OCI-LY1 (cell line): ENCODE data around the gene ID2.

ENCODE experiments used
- H2AFZ ChIP-seq: fragments of 200-600 bp; sonication (generic), shearing (Covaris generic); 2 replicates; pipeline ENCODE4 v1.6.0; 2014; ENCODE audit warnings: antibody characterized with exemption, mild to moderate bottlenecking, low read length
- H3F3A ChIP-seq: fragments of 200-600 bp; sonication (generic), shearing (Covaris generic); 2 replicates; pipeline ENCODE4 v1.6.0; 2014; ENCODE audit warnings: mild to moderate bottlenecking, antibody characterized with exemption, low read length, moderate library complexity; ENCODE audit not compliant: insufficient read depth
- H3K27ac ChIP-seq: fragments of 200-600 bp; sonication (generic); 2 replicates; pipeline ENCODE4 v1.5.1; 2014; ENCODE audit warnings: low read length, mixed run types, mild to moderate bottlenecking, low read depth; ENCODE audit not compliant: poor library complexity, severe bottlenecking
- H3K27me3 ChIP-seq: fragments of 200-600 bp; sonication (generic); 2 replicates; pipeline ENCODE4 v1.6.0; 2014; ENCODE audit warnings: antibody characterized with exemption, mild to moderate bottlenecking, low read length, moderate library complexity; ENCODE audit not compliant: insufficient read depth
- H3K36me3 ChIP-seq: fragments of 200-600 bp; sonication (generic); 2 replicates; pipeline ENCODE4 v1.6.1; 2014; ENCODE audit warnings: mild to moderate bottlenecking, antibody characterized with exemption, low read length, moderate library complexity, mixed read lengths; ENCODE audit not compliant: insufficient read depth
- H3K4me1 ChIP-seq: fragments of 200-600 bp; sonication (generic); 2 replicates; pipeline ENCODE4 v1.5.1; 2014; ENCODE audit warnings: mild to moderate bottlenecking, low read length, moderate library complexity; ENCODE audit not compliant: insufficient read depth, severe bottlenecking
- H3K4me2 ChIP-seq: fragments of 200-600 bp; sonication (generic), shearing (Covaris generic); 2 replicates; pipeline ENCODE4 v1.6.1; 2014; ENCODE audit warnings: low read length
- H3K4me3 ChIP-seq: fragments of 200-600 bp; sonication (generic); 2 replicates; pipeline ENCODE4 v1.5.1; 2014; ENCODE audit warnings: low read length, low read depth, mild to moderate bottlenecking, mixed read lengths; ENCODE audit not compliant: poor library complexity, severe bottlenecking
- H3K79me2 ChIP-seq: fragments of 200-600 bp; shearing (Covaris generic); 2 replicates; pipeline ENCODE4 v1.6.1; 2016; ENCODE audit warnings: mixed run types, low read length, mixed read lengths; ENCODE audit not compliant: insufficient read depth
- H3K9ac ChIP-seq: fragments of 200-600 bp; sonication (generic), shearing (Covaris generic); 2 replicates; pipeline ENCODE4 v1.6.1; 2014; ENCODE audit warnings: mild to moderate bottlenecking, low read length, mixed read lengths
- H3K9me2 ChIP-seq: fragments of 200-600 bp; sonication (generic), shearing (Covaris generic); 2 replicates; pipeline ENCODE4 v1.6.1; 2014; ENCODE audit warnings: low read depth, mild to moderate bottlenecking, low read length, mixed read lengths
- H3K9me3 ChIP-seq: fragments of 200-600 bp; shearing (Covaris generic); 2 replicates; pipeline ENCODE4 v1.6.1; 2014; ENCODE audit warnings: low read length, mixed read lengths
- H4K20me1 ChIP-seq: fragments of 200-600 bp; sonication (generic), shearing (Covaris generic); 2 replicates; pipeline ENCODE4 v1.6.0; 2016; ENCODE audit warnings: mild to moderate bottlenecking, low read length; ENCODE audit not compliant: insufficient read depth
- CTCF ChIP-seq: fragments of 200-600 bp; sonication (generic), shearing (Covaris generic); IDR thresholded peaks from 2 replicates; pipeline ENCODE4 v1.5.1; 2017; ENCODE audit warnings: mild to moderate bottlenecking, antibody characterized with exemption, low read length, moderate library complexity, mixed read lengths
- EZH2 ChIP-seq: fragments of 200-600 bp; sonication (generic), shearing (Covaris generic); IDR thresholded peaks from 2 replicates; pipeline ENCODE4 v1.8.0; 2017; ENCODE audit warnings: borderline replicate concordance, mixed run types, mild to moderate bottlenecking, antibody characterized with exemption, low read length, moderate library complexity, mixed read lengths

The ID2 gene

GRCh38 chr2:8657423-8658062 is 24.3 kb upstream of the ID2 start:
- H3K4me2 ChIP-seq, result no peak overlapping the region
- H3K27me3 ChIP-seq, result no peaks in the 10 kb centered on the region
- H3K27ac ChIP-seq, result no peak overlapping the region
- H3F3A ChIP-seq, result no peaks in the 10 kb centered on the region
- H3K4me1 ChIP-seq, result peaks cover 22% of the 10 kb centered on the region
- no peaks in the 10 kb centered on the region for H3K79me2 ChIP-seq
- H3K9me3 ChIP-seq, result no peaks in the 10 kb centered on the region
- no peak overlapping the region for H3K4me3 ChIP-seq
- H3K36me3 ChIP-seq, result no peaks in the 10 kb centered on the region
- H2AFZ ChIP-seq, result no peak overlapping the region
- H3K9ac ChIP-seq, result no peak overlapping the region
- TF ChIP-seq CTCF (no peak), EZH2 (no peak)
- H4K20me1 ChIP-seq, result no peaks in the 10 kb centered on the region
- H3K9me2 ChIP-seq, result no peaks in the 10 kb centered on the region

GRCh38 chr2:8658064-8658862 is 23.6 kb upstream of the ID2 start:
- peaks cover 16% of the 10 kb centered on the region for H3K4me1 ChIP-seq
- H3F3A ChIP-seq, result no peaks in the 10 kb centered on the region
- no peaks in the 10 kb centered on the region for H3K79me2 ChIP-seq
- H2AFZ ChIP-seq, result no peak overlapping the region
- no peaks in the 10 kb centered on the region for H3K9me3 ChIP-seq
- H3K36me3 ChIP-seq, result no peaks in the 10 kb centered on the region
- H3K4me3 ChIP-seq, result no peak overlapping the region
- no peaks in the 10 kb centered on the region for H4K20me1 ChIP-seq
- no peak overlapping the region for H3K4me2 ChIP-seq
- no peaks in the 10 kb centered on the region for H3K9me2 ChIP-seq
- no peak overlapping the region for H3K27ac ChIP-seq
- no peaks in the 10 kb centered on the region for H3K27me3 ChIP-seq
- no peak overlapping the region for H3K9ac ChIP-seq
- no peak for TF ChIP-seq CTCF

- Histone ChIP-seq H2AFZ (no peak overlapping the region), H3K9ac (no peak overlapping the region), H3K4me2 (no peak overlapping the region), H4K20me1 (no peaks in the 10 kb centered on the region), H3K9me2 (no peaks in the 10 kb centered on the region), H3K4me3 (no peak overlapping the region), H3K4me1 (peaks cover 19% of the 10 kb centered on the region), H3K36me3 (no peaks in the 10 kb centered on the region), H3K27ac (no peak overlapping the region), H3F3A (no peaks in the 10 kb centered on the region), H3K79me2 (no peaks in the 10 kb centered on the region), H3K27me3 (no peaks in the 10 kb centered on the region), H3K9me3 (no peaks in the 10 kb centered on the region)
- TF ChIP-seq CTCF (no peak), EZH2 (no peak)
Measured at GRCh38 chr2:8659092-8659734, 22.6 kb upstream of the ID2 start.
